ENCODE data around the gene FICD. TPM values are rescaled to one million over a fixed set of nuclear protein-coding genes. Genes with fewer than 3 reads are reported as not detected.

FICD gene
- total and polyA plus RNA-seq, 8 donors = 7.5 to 16.9 (median 10.6) TPM

- ATAC-seq (no peak), DNase-seq (no peak), FAIRE-seq (no peak)
- Histone ChIP-seq H3K27me3 (no peaks in the 10 kb centered on the region), H3K9me3 (no peaks in the 10 kb centered on the region), H3K27ac (no peak overlapping the region), H3K4me1 (peaks cover 0 to 5% (median 0%) of the 10 kb centered on the region in 3 donors), H3K36me3 (peaks cover 0 to 47% (median 28%) of the 10 kb centered on the region in 3 donors), H3K4me3 (no peak overlapping the region)
- TF ChIP-seq CTCF (IDR thresholded peaks at IDR 0.05) = no peak
- 93 to 96% methylated on average over 4 of the region's 4 CpGs for WGBS, 2 donors
- intact Hi-C loops (cut with DNase I) = no loop called here
These were observed 27.2 kb downstream of the FICD start for GRCh38 chr12:108542320-108542719.

GRCh38 chr12:108543652-108544051 is 28.6 kb downstream of the FICD start:
- Histone ChIP-seq H3K4me1 (peaks cover 0 to 5% (median 0%) of the 10 kb centered on the region in 3 donors), H3K27me3 (no peaks in the 10 kb centered on the region), H3K36me3 (peaks cover 0 to 47% (median 21%) of the 10 kb centered on the region in 3 donors), H3K27ac (no peak overlapping the region), H3K4me3 (no peak overlapping the region), H3K9me3 (no peaks in the 10 kb centered on the region)
- intact Hi-C loops (cut with DNase I) = no loop called here
- no peak for TF ChIP-seq CTCF (IDR thresholded peaks at IDR 0.05)
- ATAC-seq (no peak), DNase-seq (no peak), FAIRE-seq (no peak)
- 86 to 89% methylated on average over 3 of the region's 3 CpGs for WGBS, 2 donors

GRCh38 chr12:108547686-108548085 is 32.6 kb downstream of the FICD start:
- peaks cover 0 to 38% (median 19%) of the 10 kb centered on the region in 3 donors for H3K36me3 ChIP-seq
- TF ChIP-seq CTCF (IDR thresholded peaks at IDR 0.05) = no peak
- no peaks in the 10 kb centered on the region for H3K27me3 ChIP-seq
- DNase-seq = no peak
- FAIRE-seq = no peak
- intact Hi-C loops (cut with DNase I) = no loop called here
- peak in 1 of 4 donors; percentile 11 for ATAC-seq
- no peaks in the 10 kb centered on the region for H3K9me3 ChIP-seq
- H3K4me3 ChIP-seq = no peak overlapping the region
- H3K27ac ChIP-seq = no peak overlapping the region
- 80 to 83% methylated on average over 9 of the region's 9 CpGs for WGBS, 2 donors
- peaks cover 0 to 5% (median 4%) of the 10 kb centered on the region in 3 donors for H3K4me1 ChIP-seq

- intact Hi-C loops (cut with DNase I) = no loop called here
- DNase-seq = no peak
- TF ChIP-seq CTCF (IDR thresholded peaks at IDR 0.05) = no peak
- Histone ChIP-seq H3K4me3 (no peak overlapping the region), H3K36me3 (peaks cover 0 to 35% (median 12%) of the 10 kb centered on the region in 3 donors), H3K4me1 (peaks cover 0 to 7% (median 5%) of the 10 kb centered on the region in 3 donors), H3K27me3 (no peaks in the 10 kb centered on the region), H3K27ac (no peak overlapping the region), H3K9me3 (no peaks in the 10 kb centered on the region)
- no peak for FAIRE-seq
- no peak for ATAC-seq
- WGBS, 2 donors = 59 to 68% methylated on average over 7 of the region's 7 CpGs
These were observed 34.0 kb downstream of the FICD start for GRCh38 chr12:108548954-108549521.

- no peaks in the 10 kb centered on the region for H3K9me3 ChIP-seq
- TF ChIP-seq CTCF (IDR thresholded peaks at IDR 0.05) = no peak
- intact Hi-C loops (cut with DNase I) = no loop called here
- ATAC-seq (no peak), FAIRE-seq (no peak), DNase-seq (no peak)
- H3K27me3 ChIP-seq = no peaks in the 10 kb centered on the region
- peaks cover 0 to 18% (median 7%) of the 10 kb centered on the region in 3 donors for H3K36me3 ChIP-seq
- WGBS, 2 donors = 84 to 91% methylated on average over 5 of the region's 5 CpGs
- H3K4me1 ChIP-seq = peaks cover 0 to 7% (median 5%) of the 10 kb centered on the region in 3 donors
- no peak overlapping the region for H3K4me3 ChIP-seq
- no peak overlapping the region for H3K27ac ChIP-seq
These were observed 36.5 kb downstream of the FICD start for GRCh38 chr12:108551535-108551934.
